ENCODE results near the gene PGAM1. TPM values are rescaled to one million over a fixed set of nuclear protein-coding genes. Genes with fewer than 3 reads are reported as not detected.
A peak's percentile ranks its signal among the peaks of the same experiment; 100 is the strongest.

The PGAM1 gene
- total RNA-seq, 3 donors from 2014 or later = 162 to 182 (median 171) TPM

DNA sequence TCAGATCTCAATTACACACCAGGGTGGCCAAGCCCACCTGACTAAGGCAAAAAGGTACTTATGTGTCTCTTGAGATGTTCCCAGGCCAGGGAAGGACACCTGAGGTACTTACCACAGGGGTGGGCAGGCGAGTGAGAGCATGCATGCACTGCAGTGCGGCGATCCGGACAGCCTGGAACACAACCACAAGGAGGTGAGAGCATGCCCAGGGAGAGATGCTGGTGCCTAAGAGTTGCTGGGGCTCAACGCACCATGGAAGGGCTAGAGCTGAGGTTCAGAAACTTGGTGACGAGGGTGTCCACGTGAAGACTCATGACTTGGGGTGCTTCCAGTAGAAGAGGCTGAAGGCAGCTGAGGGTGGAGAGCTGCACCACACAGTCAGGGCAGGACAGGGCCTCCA is 33.1 kb downstream of the PGAM1 start:
- DNase-seq (ENCODE audit: low spot score in 2 of 2) = no peak
- Histone ChIP-seq H3K9me3 (no peaks in the 10 kb centered on the region), H3K36me3 (peaks cover 11% of the 10 kb centered on the region), H3K4me3 (no peak overlapping the region), H3K27ac (no peak overlapping the region), H3K4me1 (no peaks in the 10 kb centered on the region), H3K27me3 (no peaks in the 10 kb centered on the region)
- TF ChIP-seq, protein P1, sequence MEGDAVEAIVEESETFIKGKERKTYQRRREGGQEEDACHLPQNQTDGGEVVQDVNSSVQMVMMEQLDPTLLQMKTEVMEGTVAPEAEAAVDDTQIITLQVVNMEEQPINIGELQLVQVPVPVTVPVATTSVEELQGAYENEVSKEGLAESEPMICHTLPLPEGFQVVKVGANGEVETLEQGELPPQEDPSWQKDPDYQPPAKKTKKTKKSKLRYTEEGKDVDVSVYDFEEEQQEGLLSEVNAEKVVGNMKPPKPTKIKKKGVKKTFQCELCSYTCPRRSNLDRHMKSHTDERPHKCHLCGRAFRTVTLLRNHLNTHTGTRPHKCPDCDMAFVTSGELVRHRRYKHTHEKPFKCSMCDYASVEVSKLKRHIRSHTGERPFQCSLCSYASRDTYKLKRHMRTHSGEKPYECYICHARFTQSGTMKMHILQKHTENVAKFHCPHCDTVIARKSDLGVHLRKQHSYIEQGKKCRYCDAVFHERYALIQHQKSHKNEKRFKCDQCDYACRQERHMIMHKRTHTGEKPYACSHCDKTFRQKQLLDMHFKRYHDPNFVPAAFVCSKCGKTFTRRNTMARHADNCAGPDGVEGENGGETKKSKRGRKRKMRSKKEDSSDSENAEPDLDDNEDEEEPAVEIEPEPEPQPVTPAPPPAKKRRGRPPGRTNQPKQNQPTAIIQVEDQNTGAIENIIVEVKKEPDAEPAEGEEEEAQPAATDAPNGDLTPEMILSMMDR (IDR thresholded peaks at IDR 0.05) = no peak
- no peak for TF ChIP-seq POLR2AphosphoS5 (IDR thresholded peaks at IDR 0.05)
- TF ChIP-seq POLR2A (IDR thresholded peaks at IDR 0.05) = no peak
- intact Hi-C loops (cut with DNase I; ENCODE audit: low total_unique reads) = no loop called here

DNA sequence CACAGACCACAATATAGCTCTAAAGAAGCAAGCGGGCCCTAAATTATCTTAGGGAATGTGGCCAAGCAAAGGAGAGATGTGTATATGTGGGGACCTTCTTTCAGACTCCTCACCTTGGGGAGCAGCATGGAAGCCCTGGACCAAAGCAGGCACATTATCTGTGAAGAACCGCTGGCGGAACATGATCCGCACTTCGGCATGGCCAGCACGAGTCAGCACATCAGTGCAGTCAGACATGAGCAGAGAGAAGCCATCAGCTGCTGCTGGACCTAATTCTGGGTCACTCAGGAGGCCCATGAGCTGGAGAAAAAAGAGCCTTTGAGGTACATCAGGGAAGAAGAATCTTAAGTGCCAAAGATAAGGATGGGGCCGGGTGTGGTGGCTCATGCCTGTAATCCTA is 33.9 kb downstream of the PGAM1 start:
- TF ChIP-seq POLR2A (IDR thresholded peaks at IDR 0.05) = no peak
- TF ChIP-seq, protein P1 (IDR thresholded peaks at IDR 0.05) = no peak
- no peak for TF ChIP-seq POLR2AphosphoS5 (IDR thresholded peaks at IDR 0.05)
- H3K4me3 ChIP-seq = no peak overlapping the region
- no peak overlapping the region for H3K27ac ChIP-seq
- no peak for DNase-seq (ENCODE audit: low spot score in 2 of 2)
- no peaks in the 10 kb centered on the region for H3K9me3 ChIP-seq
- intact Hi-C loops (cut with DNase I; ENCODE audit: low total_unique reads) = loop anchor here (10.0 kb wide), 1 partner anchor 85 kb away; no protein-coding TSS in a partner anchor
- H3K27me3 ChIP-seq = no peaks in the 10 kb centered on the region
- no peaks in the 10 kb centered on the region for H3K4me1 ChIP-seq
- peaks cover 11% of the 10 kb centered on the region for H3K36me3 ChIP-seq

DNA sequence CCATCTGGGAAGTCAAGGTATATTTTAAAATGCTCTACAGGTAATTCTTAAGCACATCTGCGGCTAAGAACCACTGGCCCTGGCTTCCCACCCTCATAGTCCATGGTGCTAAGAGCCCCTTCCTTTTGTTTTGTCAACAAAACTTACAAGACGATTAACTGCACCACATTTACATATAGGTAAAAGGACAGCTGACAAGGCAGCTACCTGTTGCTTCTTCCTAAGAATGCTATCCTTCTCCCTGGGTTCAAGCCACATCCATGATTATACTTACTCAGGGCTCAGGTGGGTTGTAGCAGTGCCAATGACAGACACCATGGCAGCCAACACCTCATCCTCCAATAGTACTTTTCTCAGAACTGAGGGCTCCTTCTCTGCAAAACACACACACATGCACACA is 36.3 kb downstream of the PGAM1 start:
- TF ChIP-seq POLR2AphosphoS5 (IDR thresholded peaks at IDR 0.05) (no peak), POLR2A (IDR thresholded peaks at IDR 0.05) (no peak)
- TF ChIP-seq, protein P1 (IDR thresholded peaks at IDR 0.05) = no peak
- H3K4me1 ChIP-seq = no peaks in the 10 kb centered on the region
- no peaks in the 10 kb centered on the region for H3K27me3 ChIP-seq
- H3K36me3 ChIP-seq = peaks cover 11% of the 10 kb centered on the region
- H3K27ac ChIP-seq = peak overlapping the region in 1 of 2 donors; percentile 12
- no peak overlapping the region for H3K4me3 ChIP-seq
- intact Hi-C loops (cut with DNase I; ENCODE audit: low total_unique reads) = loop anchor here (10.0 kb wide), 1 partner anchor 82 kb away; no protein-coding TSS in a partner anchor
- no peaks in the 10 kb centered on the region for H3K9me3 ChIP-seq
- DNase-seq (ENCODE audit: low spot score in 2 of 2) = no peak

GRCh38 chr10:97463363-97464132 is 37.6 kb downstream of the PGAM1 start:
- Histone ChIP-seq H3K27ac (peak overlapping the region; percentile 48 to 65), H3K4me3 (no peak overlapping the region), H3K4me1 (no peaks in the 10 kb centered on the region), H3K36me3 (peaks cover 11% of the 10 kb centered on the region), H3K9me3 (no peaks in the 10 kb centered on the region), H3K27me3 (no peaks in the 10 kb centered on the region)
- DNase-seq (ENCODE audit: low spot score in 2 of 2) = no peak
- TF ChIP-seq POLR2A (IDR thresholded peaks at IDR 0.05) (no peak), POLR2AphosphoS5 (IDR thresholded peaks at IDR 0.05) (peak; percentile 36 to 61 (median 55))
- TF ChIP-seq, protein P1 (IDR thresholded peaks at IDR 0.05) = peak; percentile 68 to 90 (median 88)
- intact Hi-C loops (cut with DNase I; ENCODE audit: low total_unique reads) = loop anchor here (10.0 kb wide), 1 partner anchor 81 kb away; no protein-coding TSS in a partner anchor

GRCh38 chr10:97464226-97464625 is 38.2 kb downstream of the PGAM1 start:
- Histone ChIP-seq H3K4me3 (no peak overlapping the region), H3K4me1 (no peaks in the 10 kb centered on the region), H3K27me3 (no peaks in the 10 kb centered on the region), H3K36me3 (peaks cover 11% of the 10 kb centered on the region), H3K27ac (peak overlapping the region; percentile 27 to 65), H3K9me3 (no peaks in the 10 kb centered on the region)
- DNase-seq (ENCODE audit: low spot score in 2 of 2) = no peak
- no peak for TF ChIP-seq POLR2AphosphoS5 (IDR thresholded peaks at IDR 0.05)
- TF ChIP-seq, protein P1 (IDR thresholded peaks at IDR 0.05) = no peak
- TF ChIP-seq POLR2A (IDR thresholded peaks at IDR 0.05) = no peak
- intact Hi-C loops (cut with DNase I; ENCODE audit: low total_unique reads) = loop anchor here (10.0 kb wide), 1 partner anchor 81 kb away; no protein-coding TSS in a partner anchor

All from breast epithelium (tissue), 4 donors.